ENCODE data around the gene DEGS2.

- TF ChIP-seq ZFX (IDR thresholded peaks at IDR 0.05), result no peak; the same call in 1 of the 2 replicates
- no peak for TF ChIP-seq CTCF (conservative IDR thresholded peaks at IDR 0.05)
These were observed 9.4 kb downstream of the DEGS2 start for GRCh38 chr14:100149851-100150611.
